KOPT-K1 (cell line): ENCODE data around the gene LRPAP1.

ENCODE experiments used
- H3K27ac ChIP-seq: fragments of 200-600 bp; sonication (generic); 2 replicates; pipeline ENCODE4 v1.5.1; 2016; ENCODE audit warnings: antibody characterized with exemption, mild to moderate bottlenecking, low read depth, low read length; ENCODE audit not compliant: poor library complexity, severe bottlenecking
- H3K36me3 ChIP-seq: fragments of 200-600 bp; sonication (generic); 2 replicates; pipeline ENCODE4 v1.5.1; 2017; ENCODE audit warnings: antibody characterized with exemption, mild to moderate bottlenecking, low read length, moderate library complexity; ENCODE audit not compliant: insufficient read depth
- H3K9me3 ChIP-seq: fragments of 200-600 bp; sonication (generic); 2 replicates; pipeline ENCODE4 v1.5.1; 2017; ENCODE audit warnings: antibody characterized with exemption, low read length, mild to moderate bottlenecking; ENCODE audit not compliant: insufficient read depth, poor library complexity, severe bottlenecking

LRPAP1 gene

DNA sequence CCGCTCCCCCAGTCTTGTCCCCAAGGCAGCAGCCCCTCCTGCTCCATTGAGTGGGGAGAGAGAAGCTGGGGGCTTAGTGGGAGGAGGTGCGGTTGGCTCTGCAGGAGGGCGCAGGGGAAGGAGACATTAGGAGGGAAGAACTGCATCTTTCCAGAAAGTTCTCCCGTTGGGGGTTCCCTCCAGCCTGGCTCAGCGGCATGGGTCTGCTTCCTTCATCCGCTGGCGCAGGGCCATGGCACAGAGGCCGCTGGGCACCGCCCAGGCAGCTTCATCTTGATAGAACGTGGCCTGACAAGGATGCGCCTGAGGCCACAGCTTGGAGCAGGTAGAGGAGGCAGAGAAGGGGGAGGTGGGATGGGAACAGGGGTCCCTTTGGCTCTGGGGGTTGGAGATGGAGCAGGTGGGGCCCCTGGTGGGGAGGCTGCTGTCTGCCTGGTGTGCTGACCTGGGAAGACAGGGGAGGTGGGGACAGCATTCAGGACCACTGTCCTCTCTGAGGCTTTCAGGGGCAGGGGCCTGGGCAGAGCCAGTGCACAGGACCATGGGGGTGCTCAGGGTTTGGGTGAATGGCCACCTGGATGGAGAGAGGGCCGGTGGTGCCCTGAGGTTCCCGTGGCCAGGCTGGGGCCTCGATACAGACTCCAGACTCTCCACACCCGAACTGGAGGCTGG lies 57.0 kb downstream of the LRPAP1 start:
- H3K27ac ChIP-seq, result no peak overlapping the region
- no peaks in the 10 kb centered on the region for H3K9me3 ChIP-seq
- no peaks in the 10 kb centered on the region for H3K36me3 ChIP-seq

DNA sequence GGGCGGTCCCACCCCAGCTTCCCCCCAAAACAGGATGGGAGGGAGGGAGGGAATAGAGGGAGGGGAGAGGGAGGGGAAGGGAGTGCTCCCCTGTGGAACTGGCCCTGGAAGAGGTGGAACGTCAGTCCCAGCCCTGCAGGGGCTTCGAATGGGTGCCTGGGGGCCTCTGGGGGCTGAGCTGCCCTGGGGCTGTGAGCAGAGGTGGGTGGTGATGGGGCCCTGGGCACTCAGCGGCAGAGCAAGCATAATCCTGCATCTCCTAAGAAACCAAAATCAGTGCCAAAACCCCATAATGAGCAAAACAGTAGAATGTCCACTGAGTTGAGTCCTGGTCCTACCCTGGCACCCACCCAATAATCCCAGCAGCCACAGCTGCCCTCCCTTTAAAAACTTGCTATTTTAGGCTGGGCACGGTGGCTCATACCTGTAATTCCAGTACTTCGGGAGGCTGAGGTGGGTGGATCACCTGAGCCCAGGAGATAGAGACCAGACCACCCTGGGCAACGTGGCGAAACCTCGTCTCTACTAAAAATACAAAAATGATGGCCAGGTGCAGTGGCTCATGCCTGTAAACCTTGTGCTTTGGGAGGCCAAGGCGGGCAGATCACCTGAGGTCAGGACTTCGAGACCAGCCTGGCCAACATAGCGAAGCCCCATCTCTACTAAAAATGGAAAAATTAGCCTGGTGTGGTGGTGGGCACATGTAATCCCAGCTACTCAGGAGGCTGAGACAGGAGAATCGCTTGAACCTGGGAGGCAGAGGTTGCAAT lies 58.0 kb downstream of the LRPAP1 start:
- Histone ChIP-seq H3K36me3 (no peaks in the 10 kb centered on the region), H3K9me3 (no peaks in the 10 kb centered on the region), H3K27ac (no peak overlapping the region)

DNA sequence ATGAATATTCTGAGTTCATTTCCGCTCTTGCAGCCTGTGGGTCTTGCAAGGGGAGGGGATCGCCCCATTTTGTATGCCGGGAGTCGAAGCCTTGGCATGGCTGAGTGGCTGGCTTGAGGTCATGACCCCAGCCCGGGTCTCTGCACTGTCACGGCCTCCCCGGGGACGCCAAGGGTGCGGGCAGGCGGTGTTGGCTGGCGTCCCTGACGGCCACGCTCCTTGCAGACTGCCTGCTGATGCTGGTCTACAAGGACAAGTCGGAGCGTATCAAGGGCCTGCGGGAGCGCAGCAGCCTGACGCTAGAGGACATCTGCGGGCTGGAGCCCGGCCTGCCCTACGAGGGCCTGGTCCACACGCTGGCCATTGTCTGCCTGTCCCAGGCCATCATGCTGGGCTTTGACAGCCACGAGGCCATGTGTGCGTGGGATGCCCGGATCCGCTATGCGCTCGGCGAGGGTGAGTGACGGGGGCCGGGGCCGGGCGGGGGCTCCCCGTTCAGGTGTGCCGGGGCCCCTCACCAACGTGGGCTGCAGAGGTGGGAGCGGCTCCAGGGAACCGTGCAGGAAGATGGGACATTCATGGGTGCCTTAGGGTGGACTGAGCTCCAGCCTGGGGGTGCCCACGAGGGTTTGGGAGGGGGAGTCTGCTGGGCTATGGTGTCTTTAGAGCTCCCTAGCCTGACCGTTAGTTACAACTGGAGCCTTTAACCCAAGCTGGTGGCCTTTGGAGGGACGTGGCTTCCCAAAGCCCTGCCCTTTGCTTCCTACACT lies 58.9 kb downstream of the LRPAP1 start:
- no peak overlapping the region for H3K27ac ChIP-seq
- no peaks in the 10 kb centered on the region for H3K36me3 ChIP-seq
- H3K9me3 ChIP-seq, result peaks cover under 1% of the 10 kb centered on the region

GRCh38 chr4:3472411-3473141 lies 59.6 kb downstream of the LRPAP1 start:
- Histone ChIP-seq H3K9me3 (peaks cover 4% of the 10 kb centered on the region), H3K36me3 (no peaks in the 10 kb centered on the region), H3K27ac (no peak overlapping the region)

DNA sequence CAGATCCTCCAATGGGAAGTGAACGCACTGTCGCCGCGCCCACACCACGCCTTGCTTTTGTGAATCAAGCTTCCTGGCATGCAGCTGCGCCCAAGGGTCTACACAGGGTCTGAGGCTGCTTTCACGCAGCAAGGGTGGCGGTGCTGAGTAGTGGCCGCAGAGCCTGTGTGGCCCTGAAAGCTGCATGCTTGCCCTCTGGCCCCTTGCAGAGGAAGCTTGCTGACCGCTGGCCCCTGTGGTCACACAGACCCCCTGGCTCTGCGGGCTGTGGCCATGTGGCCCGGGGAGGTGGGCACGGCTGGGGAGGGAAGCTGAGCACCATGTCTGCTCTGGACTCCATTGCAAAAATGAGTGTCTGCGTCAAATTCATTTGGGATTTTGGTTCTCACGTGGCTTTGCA lies 60.3 kb downstream of the LRPAP1 start:
- Histone ChIP-seq H3K9me3 (peaks cover 4% of the 10 kb centered on the region), H3K27ac (no peak overlapping the region), H3K36me3 (no peaks in the 10 kb centered on the region)

DNA sequence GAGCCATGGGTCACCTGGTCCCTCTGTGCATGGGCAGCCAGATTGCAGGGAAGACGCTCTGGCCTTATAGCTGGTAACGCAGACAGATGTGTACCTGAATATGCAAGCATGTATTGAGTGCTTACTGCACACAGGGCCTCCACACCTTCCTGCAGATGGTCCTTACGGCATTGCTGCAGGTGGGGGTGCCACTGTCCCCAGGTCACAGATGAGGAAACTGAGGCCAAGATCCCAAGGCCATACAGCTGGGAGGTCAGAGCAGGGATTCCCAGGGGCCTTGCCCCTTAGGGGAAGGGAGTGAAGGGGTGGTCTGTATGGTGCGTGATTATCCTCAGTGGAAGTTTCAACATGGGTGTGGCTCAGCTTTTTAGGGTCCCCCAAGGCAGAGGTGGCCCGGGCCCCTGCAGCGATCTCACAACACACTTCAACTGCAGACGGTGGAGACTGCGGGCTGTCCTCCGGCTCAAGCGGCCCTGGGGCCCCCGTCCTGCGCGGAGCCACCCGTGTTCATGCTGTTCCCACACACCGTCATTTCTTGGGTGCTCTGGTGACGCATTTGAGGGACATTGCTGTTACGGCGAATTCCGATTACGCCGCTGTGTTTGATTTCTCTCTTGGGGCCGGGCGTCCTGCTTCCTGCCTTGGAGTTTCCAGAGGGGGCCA lies 61.0 kb downstream of the LRPAP1 start:
- peaks cover 4% of the 10 kb centered on the region for H3K9me3 ChIP-seq
- no peak overlapping the region for H3K27ac ChIP-seq
- H3K36me3 ChIP-seq, result no peaks in the 10 kb centered on the region

- Histone ChIP-seq H3K27ac (no peak overlapping the region), H3K9me3 (peaks cover 4% of the 10 kb centered on the region), H3K36me3 (no peaks in the 10 kb centered on the region)
Measured at GRCh38 chr4:3470244-3471097, 61.8 kb downstream of the LRPAP1 start.

GRCh38 chr4:3469386-3470243 lies 62.6 kb downstream of the LRPAP1 start:
- Histone ChIP-seq H3K36me3 (no peaks in the 10 kb centered on the region), H3K9me3 (peaks cover 4% of the 10 kb centered on the region), H3K27ac (no peak overlapping the region)

DNA sequence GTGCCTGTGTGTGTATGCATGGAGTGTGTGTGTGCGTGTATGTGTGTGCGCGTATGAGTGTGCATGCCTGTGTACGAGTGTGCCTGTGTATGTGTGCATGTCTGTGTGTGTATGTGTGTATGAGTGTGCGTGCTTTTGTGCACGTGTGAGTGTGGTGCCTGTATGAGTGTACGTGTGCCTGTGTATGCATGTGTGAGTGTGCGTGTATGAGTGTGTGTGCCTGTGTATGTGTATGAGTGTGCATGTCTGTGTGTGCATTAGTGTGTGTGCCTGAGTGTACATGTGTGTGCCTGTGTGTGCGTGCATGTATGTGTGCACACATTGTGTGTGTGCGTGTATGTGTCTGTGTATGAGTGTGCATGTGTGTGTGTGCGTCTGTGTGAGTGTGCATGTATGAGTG lies 63.4 kb downstream of the LRPAP1 start:
- Histone ChIP-seq H3K36me3 (no peaks in the 10 kb centered on the region), H3K27ac (no peak overlapping the region), H3K9me3 (peaks cover 4% of the 10 kb centered on the region)

GRCh38 chr4:3468154-3468553 lies 64.1 kb downstream of the LRPAP1 start:
- H3K9me3 ChIP-seq, result peaks cover 4% of the 10 kb centered on the region
- no peaks in the 10 kb centered on the region for H3K36me3 ChIP-seq
- no peak overlapping the region for H3K27ac ChIP-seq

DNA sequence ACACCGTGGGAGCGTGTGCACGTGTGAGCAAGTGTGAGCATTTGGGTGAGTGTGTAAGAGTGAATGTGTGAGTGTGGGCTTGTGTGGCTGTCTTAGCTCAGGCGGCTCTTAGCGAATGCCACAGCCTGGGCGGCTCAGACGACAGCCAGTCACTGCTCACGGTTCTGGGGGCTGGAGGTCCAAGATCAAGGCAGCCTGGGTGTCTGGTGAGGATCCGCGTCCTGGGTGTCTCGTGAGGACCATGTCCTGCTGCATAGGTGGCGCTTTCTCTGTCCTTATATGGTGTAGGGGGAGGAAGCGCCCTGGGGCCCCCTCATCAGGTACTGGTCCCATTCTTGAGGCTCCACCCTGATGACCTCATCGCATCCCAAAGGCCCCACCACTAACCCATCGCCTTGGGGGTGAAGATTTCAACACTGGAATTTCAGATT lies 64.6 kb downstream of the LRPAP1 start:
- no peaks in the 10 kb centered on the region for H3K36me3 ChIP-seq
- peaks cover 4% of the 10 kb centered on the region for H3K9me3 ChIP-seq
- no peak overlapping the region for H3K27ac ChIP-seq

DNA sequence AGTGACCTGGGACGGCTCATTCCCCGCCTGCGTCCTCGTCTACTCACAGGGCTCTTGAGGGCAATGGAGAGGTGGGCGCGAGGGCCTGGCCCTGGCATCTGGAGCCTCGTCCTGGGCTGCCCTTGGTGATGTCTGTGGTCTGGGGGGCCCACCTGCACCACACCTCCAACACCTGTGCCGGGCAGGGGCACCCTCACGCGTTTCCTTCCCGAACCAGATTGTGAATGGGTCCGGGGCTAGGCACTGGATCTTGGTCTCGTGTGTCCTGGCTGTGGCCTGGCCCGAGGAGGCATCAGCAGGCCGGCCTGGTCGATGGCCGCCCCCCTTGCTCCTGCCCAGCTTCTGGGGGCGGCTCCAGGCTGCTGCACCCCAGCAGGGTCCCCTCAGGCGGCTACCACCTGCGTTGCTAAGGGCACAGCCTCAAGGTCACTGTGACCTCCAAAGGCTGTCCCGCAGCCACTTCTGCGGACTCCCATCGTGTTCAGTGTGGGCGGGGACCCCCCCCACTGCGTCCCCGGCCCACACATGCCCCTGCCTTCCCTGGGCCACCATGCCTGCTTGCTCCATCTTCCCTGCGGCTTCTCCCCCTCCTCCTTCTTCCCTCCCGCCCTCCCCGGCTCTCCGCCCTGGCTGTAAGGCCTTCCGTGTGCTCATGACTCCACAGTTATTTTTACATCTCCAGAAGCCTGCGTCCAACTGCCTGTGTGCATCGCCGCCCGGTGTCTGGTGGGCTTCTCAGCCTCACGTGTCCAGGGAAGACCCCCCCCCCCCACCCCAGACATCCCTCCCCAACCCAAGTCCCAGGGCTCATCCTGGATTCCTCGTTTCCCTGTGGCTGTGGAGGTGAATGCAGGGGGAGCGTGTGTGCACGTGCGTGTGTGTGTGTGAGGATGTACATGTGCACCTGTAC lies 65.3 kb downstream of the LRPAP1 start:
- Histone ChIP-seq H3K9me3 (peaks cover 4% of the 10 kb centered on the region), H3K27ac (no peak overlapping the region), H3K36me3 (no peaks in the 10 kb centered on the region)
